H9 (cell line): ENCODE data around the gene ZNF414. TPM values are rescaled to one million over a fixed set of nuclear protein-coding genes. Genes with fewer than 3 reads are reported as not detected.
A peak's percentile ranks its signal among the peaks of the same experiment; 100 is the strongest.

ENCODE experiments used
- DNase-seq: peaks from one replicate; pipeline ENCODE4 v3.0.0-alpha.2; 2017
- H2AFZ ChIP-seq: one replicate; pipeline ENCODE4 v1.6.1; 2013; ENCODE audit warnings: mild to moderate bottlenecking, low read length, control low read depth, moderate library complexity
- H2AK5ac ChIP-seq: 2 replicates; pipeline ENCODE4 v1.6.1; 2013; ENCODE audit warnings: low read length, control low read depth, mixed read lengths; ENCODE audit not compliant: insufficient read length
- H2BK120ac ChIP-seq: one replicate; pipeline ENCODE4 v1.6.1; 2013; ENCODE audit warnings: low read depth, mild to moderate bottlenecking, low read length, control low read depth, inconsistent platforms; ENCODE audit not compliant: poor library complexity, severe bottlenecking
- H2BK12ac ChIP-seq: 2 replicates; pipeline ENCODE4 v1.6.1; 2013; ENCODE audit warnings: low read length, control low read depth, mixed read lengths, low read depth; ENCODE audit not compliant: insufficient read length
- H2BK15ac ChIP-seq: 2 replicates; pipeline ENCODE4 v1.6.1; 2013; ENCODE audit warnings: low read depth, low read length, control low read depth
- H2BK20ac ChIP-seq: one replicate; pipeline ENCODE4 v1.6.1; 2013; ENCODE audit warnings: low read depth, mild to moderate bottlenecking, low read length, control low read depth, inconsistent platforms; ENCODE audit not compliant: poor library complexity, severe bottlenecking
- H2BK5ac ChIP-seq: 2 replicates; pipeline ENCODE4 v1.6.1; 2013; ENCODE audit warnings: low read length, control low read depth, mixed read lengths; ENCODE audit not compliant: insufficient read length
- H3K14ac ChIP-seq: 2 replicates; pipeline ENCODE4 v1.6.1; 2013; ENCODE audit warnings: low read length, control low read depth; ENCODE audit not compliant: insufficient read depth
- H3K18ac ChIP-seq: 2 replicates; pipeline ENCODE4 v1.6.1; 2013; ENCODE audit warnings: low read depth, mild to moderate bottlenecking, mixed read lengths, low read length, control low read depth; ENCODE audit not compliant: insufficient read length
- H3K23ac ChIP-seq: 2 replicates; pipeline ENCODE4 v1.6.1; 2013; ENCODE audit warnings: low read length, control low read depth, mixed read lengths, low read depth; ENCODE audit not compliant: insufficient read length
- H3K23me2 ChIP-seq: 2 replicates; pipeline ENCODE4 v1.6.1; 2013; ENCODE audit warnings: low read depth, mild to moderate bottlenecking, mixed read lengths, low read length, control low read depth; ENCODE audit not compliant: insufficient read length, poor library complexity, severe bottlenecking
- H3K27ac ChIP-seq: 2 replicates; pipeline ENCODE4 v1.5.1; 2013; ENCODE audit warnings: low read length, control low read depth, mixed read lengths, low read depth; ENCODE audit not compliant: insufficient read length
- H3K27me3 ChIP-seq: 2 replicates; pipeline ENCODE4 v1.6.1; 2013; ENCODE audit warnings: low read length, control low read depth, inconsistent platforms; ENCODE audit not compliant: insufficient read depth
- H3K4ac ChIP-seq: 2 replicates; pipeline ENCODE4 v1.6.1; 2013; ENCODE audit warnings: low read depth, mild to moderate bottlenecking, control low read depth, inconsistent platforms, low read length, moderate library complexity
- H3K4me1 ChIP-seq: 2 replicates; pipeline ENCODE4 v1.6.1; 2013; ENCODE audit warnings: low read length, control low read depth, inconsistent platforms; ENCODE audit not compliant: insufficient read depth
- H3K4me2 ChIP-seq: 2 replicates; pipeline ENCODE4 v1.6.1; 2013; ENCODE audit warnings: low read length, control low read depth, mixed read lengths; ENCODE audit not compliant: insufficient read length, insufficient read depth
- H3K56ac ChIP-seq: 2 replicates; pipeline ENCODE4 v1.6.1; 2013; ENCODE audit warnings: low read depth, mild to moderate bottlenecking, mixed read lengths, low read length, control low read depth; ENCODE audit not compliant: insufficient read length
- H3K79me1 ChIP-seq: 2 replicates; pipeline ENCODE4 v1.6.1; 2013; ENCODE audit warnings: low read depth, mild to moderate bottlenecking, moderate library complexity, low read length, control low read depth, inconsistent platforms; ENCODE audit not compliant: insufficient read depth, poor library complexity, severe bottlenecking
- H3K79me2 ChIP-seq: 2 replicates; pipeline ENCODE4 v1.6.1; 2013; ENCODE audit warnings: low read length, control low read depth, inconsistent platforms; ENCODE audit not compliant: insufficient read depth
- H3K9ac ChIP-seq: 2 replicates; pipeline ENCODE4 v1.6.1; 2013; ENCODE audit warnings: low read length, control low read depth, mixed read lengths; ENCODE audit not compliant: insufficient read length; ENCODE audit errors: extremely low read depth
- H3K9me3 ChIP-seq: one replicate; pipeline ENCODE4 v1.6.1; 2013; ENCODE audit warnings: low read depth, low read length, inconsistent platforms; ENCODE audit not compliant: control insufficient read depth
- H3T11ph ChIP-seq: one replicate; pipeline ENCODE4 v1.6.1; 2013; ENCODE audit warnings: mild to moderate bottlenecking, low read length, control low read depth, inconsistent platforms
- H4K20me1 ChIP-seq: one replicate; pipeline ENCODE4 v1.6.1; 2013; ENCODE audit not compliant: control insufficient read depth, insufficient read length, insufficient read depth
- H4K5ac ChIP-seq: 2 replicates; pipeline ENCODE4 v1.6.1; 2013; ENCODE audit warnings: low read depth, mild to moderate bottlenecking, mixed read lengths, low read length, control low read depth; ENCODE audit not compliant: insufficient read length
- H4K8ac ChIP-seq: replicated peaks from 2 replicates; pipeline ENCODE4 v1.6.1; 2013; ENCODE audit warnings: low read length, control low read depth, mixed read lengths, low read depth; ENCODE audit not compliant: insufficient read length
- H4K91ac ChIP-seq: 2 replicates; pipeline ENCODE4 v1.6.1; 2013; ENCODE audit warnings: low read depth, mild to moderate bottlenecking, moderate library complexity, mixed read lengths, low read length, control low read depth; ENCODE audit not compliant: insufficient read length
- H3K27ac Mint-ChIP-seq, 3 experiments: 2 replicates in 2 of 3; 3 replicates in 1 of 3; pipeline ENCODE4 v1.8.0; 2020 to 2021; ENCODE audit warnings: mixed read lengths in 3 of 3, mild to moderate bottlenecking in 1 of 3, moderate library complexity in 1 of 3
- H3K27me3 Mint-ChIP-seq: 2 replicates; pipeline ENCODE4 v1.8.0; 2021; ENCODE audit warnings: low read depth, mild to moderate bottlenecking, moderate library complexity, mixed read lengths
- H3K36me3 Mint-ChIP-seq, 3 experiments: 2 replicates in 2 of 3; 3 replicates in 1 of 3; pipeline ENCODE4 v1.8.0; 2020 to 2021; ENCODE audit warnings: low read depth in 3 of 3, mixed read lengths in 3 of 3; ENCODE audit not compliant: insufficient read depth in 1 of 3
- H3K4me1 Mint-ChIP-seq, 2 experiments: 2 replicates each; pipeline ENCODE4 v1.8.0; 2020; ENCODE audit warnings: mixed read lengths in 2 of 2
- H3K4me3 Mint-ChIP-seq, 2 experiments: 2 replicates in 1 of 2; 3 replicates in 1 of 2; pipeline ENCODE4 v1.8.0; 2020 to 2021; ENCODE audit warnings: mild to moderate bottlenecking in 2 of 2, mixed read lengths in 2 of 2, moderate library complexity in 1 of 2
- H3K9me3 Mint-ChIP-seq, 2 experiments: 2 replicates in 1 of 2; 3 replicates in 1 of 2; pipeline ENCODE4 v1.8.0; 2020; ENCODE audit warnings: mild to moderate bottlenecking in 2 of 2, mixed read lengths in 2 of 2, moderate library complexity in 1 of 2
- CTCF ChIP-seq: fragments of 200-600 bp; sonication (generic); conservative IDR thresholded peaks from 3 replicates; pipeline ENCODE4 v1.8.0; 2021; ENCODE audit warnings: antibody characterized with exemption, mild to moderate bottlenecking
- WGBS: extraction: QIAGEN DNeasy Blood & Tissue Kit; methylation state at CpG from one replicate; pipeline ENCODE4 v1.1.7; 2013; ENCODE audit warnings: missing lambda C conversion rate, low lambda C conversion rate, mixed read lengths; ENCODE audit not compliant: insufficient read length; ENCODE audit errors: extremely low coverage; 5-methylcytosine and 5-hydroxymethylcytosine counted together
- total RNA-seq: library from RNA; stranded (reverse); gene quantifications from 2 replicates; pipeline ENCODE4 v1.2.1, GENCODE V29; 2021

Gene ZNF414
- total RNA-seq, 1 experiment from 2014 or later = 29.3 TPM

DNA sequence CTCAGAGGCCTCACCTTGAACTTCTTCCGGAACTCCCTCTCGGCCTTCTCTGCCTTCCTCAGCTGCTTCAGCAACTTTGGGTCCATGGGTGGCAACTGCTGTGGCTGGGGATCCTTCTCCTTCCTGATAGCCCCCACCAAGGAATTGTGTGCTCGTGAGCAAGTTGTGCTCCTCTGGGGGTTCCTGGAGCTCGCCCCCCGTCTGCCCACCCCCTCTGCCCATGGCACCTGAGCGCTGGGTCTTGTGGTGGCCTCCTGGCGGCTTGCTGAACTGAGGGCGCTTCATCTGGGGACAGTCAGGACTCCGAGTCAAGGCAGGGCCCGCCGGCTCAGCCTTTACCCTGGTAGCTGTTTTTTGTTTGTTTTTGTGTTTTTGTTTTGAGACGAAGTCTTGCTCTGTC is 23.1 kb downstream of the ZNF414 start:
- no peak for DNase-seq
- Histone ChIP-seq H3K4me2 (no peak overlapping the region), H2BK5ac (no peak overlapping the region), H3K18ac (no peak overlapping the region), H2AK5ac (no peak overlapping the region), H3K23me2 (no peaks in the 10 kb centered on the region), H3K4ac (no peak overlapping the region), H4K20me1 (no peaks in the 10 kb centered on the region), H4K91ac (no peak overlapping the region), H3K14ac (no peak overlapping the region), H3K9me3 (no peaks in the 10 kb centered on the region), H2BK12ac (no peak overlapping the region), H2AFZ (no peak overlapping the region), H2BK15ac (no peak overlapping the region), H4K5ac (no peak overlapping the region), H4K8ac (no peak overlapping the region), H3T11ph (no peak overlapping the region), H3K9ac (no peak overlapping the region), H3K79me1 (no peaks in the 10 kb centered on the region), H3K23ac (no peak overlapping the region), H2BK120ac (no peak overlapping the region), H3K79me2 (no peaks in the 10 kb centered on the region), H3K27ac (no peak overlapping the region), H2BK20ac (no peak overlapping the region), H3K56ac (no peak overlapping the region), H3K27me3 (no peaks in the 10 kb centered on the region), H3K4me1 (no peaks in the 10 kb centered on the region)
- Mint-ChIP-seq H3K36me3 (peaks cover 26 to 38% (median 36%) of the 10 kb centered on the region in 3 experiments), H3K4me1 (peaks cover 7 to 17% of the 10 kb centered on the region in 2 experiments), H3K9me3 (no peaks in the 10 kb centered on the region), H3K27ac (peak overlapping the region; percentile 52 to 94 (median 77); a peak in 5 of 7 replicates), H3K4me3 (no peak overlapping the region), H3K27me3 (no peaks in the 10 kb centered on the region; the same call in 1 of the 2 replicates)
- TF ChIP-seq CTCF = no peak
- no CpG with 5 or more reads among the region's 12 CpGs for WGBS
